NCI-H2196 treated with DMSO at 0.1 percent for 48 hours (cell line): ENCODE measurements around the gene FADS6.
"Not testable (repeated sequence)": the region's sequence is repeated elsewhere in the genome, so short reads cannot be mapped to it uniquely, and the experiment has no call there.

Experiments used
- DNase-seq: peaks from one replicate; lab custom pipeline; 2025; ENCODE audit not compliant: unreplicated experiment; lab: John Stamatoyannopoulos, UW

Gene FADS6

GRCh38 chr17:74921026-74921681 is 27.7 kb upstream of the FADS6 start:
- no peak for DNase-seq

GRCh38 chr17:74920642-74921025 is 27.2 kb upstream of the FADS6 start:
- DNase-seq = no peak

- no peak for DNase-seq
Observed at GRCh38 chr17:74920306-74920620, 26.8 kb upstream of the FADS6 start.

GRCh38 chr17:74919440-74920305 is 26.2 kb upstream of the FADS6 start:
- DNase-seq = no peak

- DNase-seq = no peak
Observed at GRCh38 chr17:74918906-74919305, 25.5 kb upstream of the FADS6 start.

GRCh38 chr17:74917430-74917829 is 24.0 kb upstream of the FADS6 start:
- no peak for DNase-seq

GRCh38 chr17:74916851-74917199 is 23.4 kb upstream of the FADS6 start:
- DNase-seq = no peak

- DNase-seq = no peak
Observed at GRCh38 chr17:74916136-74916850, 22.9 kb upstream of the FADS6 start.

GRCh38 chr17:74911423-74911822 is 18.0 kb upstream of the FADS6 start:
- not testable (repeated sequence) for DNase-seq

- not testable (repeated sequence) for DNase-seq
Observed at GRCh38 chr17:74909097-74909496, 15.7 kb upstream of the FADS6 start.

GRCh38 chr17:74907012-74907411 is 13.6 kb upstream of the FADS6 start:
- DNase-seq = no peak

GRCh38 chr17:74906214-74906793 is 12.9 kb upstream of the FADS6 start:
- not testable (repeated sequence) for DNase-seq

- no peak for DNase-seq
Observed at GRCh38 chr17:74904687-74905409, 11.4 kb upstream of the FADS6 start.

GRCh38 chr17:74903671-74904070 is 10.2 kb upstream of the FADS6 start:
- no peak for DNase-seq

- no peak for DNase-seq
Observed at GRCh38 chr17:74903034-74903433, 9.6 kb upstream of the FADS6 start.

GRCh38 chr17:74901353-74902135 is 8.1 kb upstream of the FADS6 start:
- no peak for DNase-seq

- no peak for DNase-seq
Observed at GRCh38 chr17:74900208-74900607, 6.8 kb upstream of the FADS6 start.

- no peak for DNase-seq
Observed at GRCh38 chr17:74898376-74898946, 5.0 kb upstream of the FADS6 start.

GRCh38 chr17:74893936-74894671 is 671 bp upstream of the FADS6 start:
- no peak for DNase-seq
